ENCODE measurements around the gene DNAJC5G.

Gene DNAJC5G

GRCh38 chr2:27275211-27276150 lies at the start of gene DNAJC5G:
Gene DNAJC5G (plus strand): TSS chr2:27275433. CDS start chr2:27276729, 1,296 bp downstream.
- DNase-seq = no peak

- DNase-seq = no peak
Observed at GRCh38 chr2:27225526-27225925, 49.7 kb upstream of the DNAJC5G start.

GRCh38 chr2:27227501-27227900 lies 47.7 kb upstream of the DNAJC5G start:
- no peak for DNase-seq

- no peak for DNase-seq
Observed at GRCh38 chr2:27231921-27232320, 43.3 kb upstream of the DNAJC5G start.

- no peak for DNase-seq
Observed at GRCh38 chr2:27233341-27233740, 41.9 kb upstream of the DNAJC5G start.

- no peak for DNase-seq
Observed at GRCh38 chr2:27236136-27236535, 39.1 kb upstream of the DNAJC5G start.

GRCh38 chr2:27236626-27237025 lies 38.6 kb upstream of the DNAJC5G start:
- no peak for DNase-seq

GRCh38 chr2:27237341-27237945 lies 37.8 kb upstream of the DNAJC5G start:
- DNase-seq = no peak

GRCh38 chr2:27238976-27239375 lies 36.3 kb upstream of the DNAJC5G start:
- DNase-seq = no peak

GRCh38 chr2:27240406-27240805 lies 34.8 kb upstream of the DNAJC5G start:
- no peak for DNase-seq

- no peak for DNase-seq
Observed at GRCh38 chr2:27241761-27242613, 33.2 kb upstream of the DNAJC5G start.

- DNase-seq = no peak
Observed at GRCh38 chr2:27242614-27242951, 32.6 kb upstream of the DNAJC5G start.

- no peak for DNase-seq
Observed at GRCh38 chr2:27243391-27244130, 31.7 kb upstream of the DNAJC5G start.

GRCh38 chr2:27245116-27245515 lies 30.1 kb upstream of the DNAJC5G start:
- no peak for DNase-seq

GRCh38 chr2:27245626-27246025 lies 29.6 kb upstream of the DNAJC5G start:
- DNase-seq = no peak

- DNase-seq = no peak
Observed at GRCh38 chr2:27247893-27248292, 27.3 kb upstream of the DNAJC5G start.

GRCh38 chr2:27249159-27249890 lies 25.9 kb upstream of the DNAJC5G start:
- no peak for DNase-seq

- no peak for DNase-seq
Observed at GRCh38 chr2:27249891-27250651, 25.2 kb upstream of the DNAJC5G start.

- no peak for DNase-seq
Observed at GRCh38 chr2:27250652-27251379, 24.4 kb upstream of the DNAJC5G start.

- no peak for DNase-seq
Observed at GRCh38 chr2:27251766-27252165, 23.5 kb upstream of the DNAJC5G start.

Data from left hindlimb (tissue), 1 donor.